ENCODE results near the gene NANOGP8.
"Not testable (repeated sequence)": the region's sequence is repeated elsewhere in the genome, so short reads cannot be mapped to it uniquely, and the experiment has no call there.

The NANOGP8 gene

DNA sequence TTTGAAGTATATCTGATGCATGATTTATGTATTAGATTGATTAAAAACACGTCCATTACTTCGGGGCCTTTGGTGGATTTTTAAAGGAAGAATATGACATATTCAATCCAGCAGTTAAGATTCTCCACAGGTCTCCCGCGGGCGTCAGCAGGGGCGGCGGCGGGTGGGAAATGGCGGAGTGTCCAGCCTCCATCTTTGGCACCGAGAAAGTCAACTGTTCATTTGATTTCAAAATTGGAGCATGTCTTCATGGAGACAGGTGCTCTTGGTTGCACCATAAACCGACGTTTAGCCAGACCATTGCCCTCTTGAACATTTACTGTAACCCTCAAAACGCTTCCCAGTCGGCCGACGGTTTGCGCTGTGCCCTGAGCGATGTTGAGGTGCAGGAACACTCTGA is 7.2 kb upstream of the NANOGP8 start:
- Histone ChIP-seq H3K9me3 (ENCODE audit: control insufficient read depth, low read length) (no peaks in the 10 kb centered on the region), H3K27me3 (replicated peaks; ENCODE audit: control insufficient read depth, insufficient read depth, low read length) (no peaks in the 10 kb centered on the region), H3K36me3 (ENCODE audit: control insufficient read depth, insufficient read depth, low read length, severe bottlenecking) (no peaks in the 10 kb centered on the region), H3K4me3 (ENCODE audit: low read length) (no peak overlapping the region), H3K9ac (ENCODE audit: low read length) (no peak overlapping the region), H3K4me1 (ENCODE audit: control insufficient read depth, insufficient read depth, low read length) (no peaks in the 10 kb centered on the region)
- no peak for DNase-seq (ENCODE audit: low read depth)

DNA sequence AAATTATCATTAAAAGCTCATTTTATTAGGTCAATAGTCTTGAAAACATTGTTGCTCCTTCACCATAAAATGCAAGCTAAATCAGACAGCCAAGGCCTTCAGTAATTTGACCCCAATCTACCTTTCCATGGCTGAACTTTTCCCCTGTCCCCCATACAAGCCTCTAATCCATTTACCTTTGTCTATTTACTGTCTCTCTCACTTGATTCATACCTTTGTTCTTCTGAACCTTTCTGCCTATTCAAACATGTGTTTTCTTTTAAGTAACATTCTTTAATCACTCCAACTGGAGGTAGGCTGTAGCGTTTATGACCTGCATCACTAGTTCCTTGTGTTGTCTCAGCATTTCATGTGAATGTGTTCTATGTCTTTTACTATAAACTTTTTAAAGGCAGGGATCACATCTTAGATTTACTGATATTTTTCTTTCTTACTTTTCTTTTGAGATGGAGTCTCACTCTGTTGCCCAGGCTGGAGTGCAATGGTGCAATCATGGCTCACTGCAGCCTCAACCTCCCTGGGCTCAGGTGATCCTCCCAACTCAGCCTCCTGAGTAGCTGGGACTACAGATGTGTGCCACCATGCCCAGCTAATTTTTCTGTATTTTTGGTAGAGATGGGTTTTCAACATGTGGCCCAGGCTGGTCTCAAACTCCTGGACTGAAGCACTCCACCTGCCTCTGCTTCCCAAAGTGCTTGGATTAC is 5.2 kb upstream of the NANOGP8 start:
- no peaks in the 10 kb centered on the region for H3K9me3 ChIP-seq (ENCODE audit: control insufficient read depth, low read length)
- no peak overlapping the region for H3K4me3 ChIP-seq (ENCODE audit: low read length)
- no peaks in the 10 kb centered on the region for H3K4me1 ChIP-seq (ENCODE audit: control insufficient read depth, insufficient read depth, low read length)
- no peak overlapping the region for H3K9ac ChIP-seq (ENCODE audit: low read length)
- no peak for DNase-seq (ENCODE audit: low read depth)
- H3K27me3 ChIP-seq (replicated peaks; ENCODE audit: control insufficient read depth, insufficient read depth, low read length), result no peaks in the 10 kb centered on the region
- no peaks in the 10 kb centered on the region for H3K36me3 ChIP-seq (ENCODE audit: control insufficient read depth, insufficient read depth, low read length, severe bottlenecking)

DNA sequence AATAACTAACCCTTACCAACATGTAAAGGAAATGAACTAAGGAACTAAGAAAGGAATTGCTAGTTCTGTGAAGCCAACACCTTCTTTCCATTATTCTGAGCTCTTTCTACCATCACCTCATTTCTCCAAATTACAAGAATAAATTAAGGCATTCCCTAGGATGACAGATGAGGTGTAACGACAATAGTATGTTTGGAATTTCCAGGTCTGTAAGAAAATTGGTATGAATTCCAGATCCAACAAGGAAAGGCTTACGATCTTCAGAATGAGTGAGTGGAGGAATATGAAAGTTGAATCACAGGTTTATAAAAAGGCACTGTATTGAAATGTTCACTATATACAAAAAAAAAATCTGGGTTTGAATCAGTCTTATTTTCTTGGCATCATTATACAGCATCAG is 4.5 kb upstream of the NANOGP8 start:
- no peak overlapping the region for H3K9ac ChIP-seq (ENCODE audit: low read length)
- H3K36me3 ChIP-seq (ENCODE audit: control insufficient read depth, insufficient read depth, low read length, severe bottlenecking), result no peaks in the 10 kb centered on the region
- H3K9me3 ChIP-seq (ENCODE audit: control insufficient read depth, low read length), result no peaks in the 10 kb centered on the region
- no peaks in the 10 kb centered on the region for H3K27me3 ChIP-seq (replicated peaks; ENCODE audit: control insufficient read depth, insufficient read depth, low read length)
- H3K4me1 ChIP-seq (ENCODE audit: control insufficient read depth, insufficient read depth, low read length), result no peaks in the 10 kb centered on the region
- DNase-seq (ENCODE audit: low read depth), result no peak
- no peak overlapping the region for H3K4me3 ChIP-seq (ENCODE audit: low read length)

DNA sequence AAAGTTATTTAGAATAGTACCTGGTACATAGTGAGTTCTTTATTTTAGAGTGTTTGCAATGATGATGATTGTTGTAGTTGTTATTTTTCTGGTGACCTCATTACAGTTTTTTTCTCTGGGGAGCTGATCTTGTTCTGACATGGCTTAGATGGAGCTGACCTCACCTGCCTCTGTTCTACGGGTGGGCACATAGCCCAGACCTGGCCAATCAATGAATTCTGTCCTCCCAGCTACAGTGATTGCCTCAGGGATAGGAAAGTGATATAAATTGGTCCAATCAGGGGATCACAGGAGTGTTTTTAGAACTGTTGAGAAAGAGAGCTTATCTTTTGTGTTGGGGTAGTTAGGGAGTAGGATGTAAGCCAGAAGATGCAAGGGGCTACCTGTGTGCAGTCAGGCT is 3.2 kb upstream of the NANOGP8 start:
- DNase-seq (ENCODE audit: low read depth), result no peak
- Histone ChIP-seq H3K27me3 (replicated peaks; ENCODE audit: control insufficient read depth, insufficient read depth, low read length) (no peaks in the 10 kb centered on the region), H3K36me3 (ENCODE audit: control insufficient read depth, insufficient read depth, low read length, severe bottlenecking) (no peaks in the 10 kb centered on the region), H3K4me3 (ENCODE audit: low read length) (no peak overlapping the region), H3K9ac (ENCODE audit: low read length) (no peak overlapping the region), H3K4me1 (ENCODE audit: control insufficient read depth, insufficient read depth, low read length) (no peaks in the 10 kb centered on the region), H3K9me3 (ENCODE audit: control insufficient read depth, low read length) (no peaks in the 10 kb centered on the region)

DNA sequence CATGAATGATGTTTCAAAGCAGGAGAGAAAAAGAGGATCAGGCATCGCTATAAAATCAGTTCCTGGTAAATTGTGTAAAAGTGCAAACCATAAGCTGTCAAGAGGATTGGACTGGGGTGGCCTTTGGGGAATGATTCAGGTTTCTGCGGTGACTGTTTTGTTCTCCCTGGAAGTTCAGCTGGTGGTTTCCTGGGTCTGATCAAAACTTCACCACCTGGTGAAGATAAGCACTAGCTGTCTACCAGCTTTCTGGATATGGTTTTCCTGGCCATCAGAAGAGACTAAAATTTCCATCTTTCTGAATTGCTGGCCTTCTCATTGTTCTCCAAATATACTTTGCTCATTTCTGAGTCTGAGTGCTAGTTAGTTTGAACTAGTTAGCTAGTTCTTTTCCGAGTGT is 2.7 kb upstream of the NANOGP8 start:
- Histone ChIP-seq H3K9me3 (ENCODE audit: control insufficient read depth, low read length) (no peaks in the 10 kb centered on the region), H3K9ac (ENCODE audit: low read length) (no peak overlapping the region), H3K36me3 (ENCODE audit: control insufficient read depth, insufficient read depth, low read length, severe bottlenecking) (no peaks in the 10 kb centered on the region), H3K27me3 (replicated peaks; ENCODE audit: control insufficient read depth, insufficient read depth, low read length) (no peaks in the 10 kb centered on the region), H3K4me3 (ENCODE audit: low read length) (no peak overlapping the region), H3K4me1 (ENCODE audit: control insufficient read depth, insufficient read depth, low read length) (no peaks in the 10 kb centered on the region)
- no peak for DNase-seq (ENCODE audit: low read depth)

DNA sequence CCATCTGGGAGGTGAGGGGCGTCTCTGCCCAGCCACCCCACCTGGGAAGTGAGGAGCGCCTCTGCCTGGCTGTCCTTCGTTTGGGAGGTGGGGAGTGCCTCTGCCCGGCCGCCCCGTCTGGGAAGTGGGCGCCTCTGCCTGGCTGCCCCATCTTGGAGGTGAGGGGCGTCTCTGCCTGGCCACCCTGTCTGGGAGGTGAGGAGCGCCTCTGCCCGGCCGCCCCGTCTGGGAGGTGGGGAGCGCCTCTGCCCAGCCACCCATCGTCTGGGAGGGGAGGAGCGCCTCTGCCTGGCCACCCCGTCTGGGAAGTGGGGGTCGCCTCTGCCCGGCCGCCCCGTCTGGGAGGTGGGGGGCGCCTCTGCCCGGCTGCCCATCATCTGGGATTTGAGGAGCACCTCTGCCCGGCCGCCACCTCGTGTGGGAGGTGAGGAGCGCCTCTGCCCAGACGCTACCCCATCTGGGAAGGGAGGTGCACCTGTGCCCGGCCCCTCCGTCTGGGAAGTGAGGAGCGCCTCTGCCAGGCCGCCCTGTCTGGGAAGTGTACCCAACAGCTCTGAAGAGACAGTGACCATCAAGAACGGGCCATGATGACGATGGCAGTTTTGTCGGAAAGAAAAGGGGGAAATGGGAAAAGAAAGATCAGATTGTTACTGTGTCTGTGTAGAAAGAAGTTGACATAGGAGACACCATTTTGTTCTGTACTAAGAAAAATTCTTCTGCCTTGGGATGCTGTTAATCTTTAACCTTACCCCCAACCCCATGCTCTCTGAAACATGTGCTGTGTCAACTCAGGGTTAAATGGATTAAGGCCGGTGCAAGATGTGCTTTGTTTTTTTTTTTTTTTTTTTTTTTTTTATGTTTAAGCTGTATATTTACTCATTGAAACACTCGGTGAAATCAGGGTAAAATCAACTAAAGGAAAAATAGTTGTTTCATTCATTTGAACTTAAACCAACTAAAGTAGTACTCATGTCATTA is 2.4 kb downstream of the NANOGP8 start:
- not testable (repeated sequence) for H3K4me1 ChIP-seq (ENCODE audit: control insufficient read depth, insufficient read depth, low read length); H3K9me3 ChIP-seq (ENCODE audit: control insufficient read depth, low read length)

DNA sequence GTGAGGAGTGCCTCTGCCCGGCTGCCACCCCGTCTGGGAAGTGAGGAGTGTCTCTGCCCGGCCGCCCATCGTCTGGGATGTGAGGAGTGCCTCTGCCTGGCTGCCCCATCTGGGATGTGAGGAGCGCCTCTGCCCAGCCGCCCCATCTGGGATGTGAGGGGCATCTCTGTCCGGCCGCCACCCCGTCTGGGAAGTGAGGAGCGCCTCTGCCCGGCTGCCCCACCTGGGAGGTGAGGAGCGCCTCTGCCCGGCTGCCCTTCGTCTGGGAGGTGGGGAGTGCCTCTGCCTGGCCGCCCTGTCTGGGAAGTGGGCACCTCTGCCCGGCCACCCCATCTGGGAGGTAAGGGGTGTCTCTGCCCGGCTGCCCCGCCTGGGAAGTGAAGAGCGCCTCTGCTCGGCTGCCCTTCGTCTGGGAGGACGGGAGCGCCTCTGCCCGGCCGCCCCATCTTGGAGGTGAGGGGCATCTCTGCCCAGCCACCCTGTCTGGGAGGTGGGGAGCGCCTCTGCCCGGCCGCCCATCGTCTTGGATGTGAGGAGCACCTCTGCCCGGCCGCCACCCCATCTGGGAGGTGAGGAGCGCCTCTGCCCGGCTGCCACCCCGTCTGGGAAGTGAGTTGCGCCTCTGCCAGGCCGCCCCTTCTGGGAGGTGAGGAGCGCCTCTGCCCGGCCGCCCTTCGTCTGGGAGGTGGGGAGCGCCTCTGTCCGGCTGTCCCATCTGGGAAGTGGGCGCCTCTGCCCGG is 3.3 kb downstream of the NANOGP8 start:
- not testable (repeated sequence) for DNase-seq (ENCODE audit: low read depth); H3K27me3 ChIP-seq (replicated peaks; ENCODE audit: control insufficient read depth, insufficient read depth, low read length); H3K36me3 ChIP-seq (ENCODE audit: control insufficient read depth, insufficient read depth, low read length, severe bottlenecking); H3K4me3 ChIP-seq (ENCODE audit: low read length); H3K4me1 ChIP-seq (ENCODE audit: control insufficient read depth, insufficient read depth, low read length); H3K9me3 ChIP-seq (ENCODE audit: control insufficient read depth, low read length); H3K9ac ChIP-seq (ENCODE audit: low read length)

More for the DNA sequence above, 2.4 kb downstream of the NANOGP8 start:
- H3K27me3 ChIP-seq (replicated peaks; ENCODE audit: control insufficient read depth, insufficient read depth, low read length); DNase-seq (ENCODE audit: low read depth); H3K9ac ChIP-seq (ENCODE audit: low read length); H3K4me3 ChIP-seq (ENCODE audit: low read length); H3K36me3 ChIP-seq (ENCODE audit: control insufficient read depth, insufficient read depth, low read length, severe bottlenecking): not testable (repeated sequence)

DNA sequence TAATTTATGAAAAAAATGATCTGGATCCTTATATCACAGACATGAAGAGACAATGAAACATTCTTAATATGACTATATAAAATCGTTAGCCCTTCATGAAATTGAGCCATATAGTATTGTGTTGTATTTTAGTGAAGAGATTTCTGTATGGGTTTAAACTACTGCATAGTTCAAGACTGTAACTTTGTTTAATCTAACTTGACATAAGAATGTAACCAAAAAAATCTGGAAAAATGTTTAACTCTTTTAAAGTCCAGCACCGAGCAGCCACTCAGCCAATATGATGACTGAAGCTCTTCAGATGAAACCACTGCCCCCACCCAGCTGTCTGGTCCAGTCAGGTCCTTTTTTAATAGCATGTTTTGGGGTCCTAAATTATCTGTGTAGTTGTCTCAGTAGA is 4.9 kb downstream of the NANOGP8 start:
- DNase-seq (ENCODE audit: low read depth), result peak; percentile 54
- Histone ChIP-seq H3K4me3 (ENCODE audit: low read length) (no peak overlapping the region), H3K27me3 (replicated peaks; ENCODE audit: control insufficient read depth, insufficient read depth, low read length) (no peaks in the 10 kb centered on the region), H3K36me3 (ENCODE audit: control insufficient read depth, insufficient read depth, low read length, severe bottlenecking) (no peaks in the 10 kb centered on the region), H3K9ac (ENCODE audit: low read length) (no peak overlapping the region), H3K4me1 (ENCODE audit: control insufficient read depth, insufficient read depth, low read length) (no peaks in the 10 kb centered on the region), H3K9me3 (ENCODE audit: control insufficient read depth, low read length) (no peaks in the 10 kb centered on the region)

DNA sequence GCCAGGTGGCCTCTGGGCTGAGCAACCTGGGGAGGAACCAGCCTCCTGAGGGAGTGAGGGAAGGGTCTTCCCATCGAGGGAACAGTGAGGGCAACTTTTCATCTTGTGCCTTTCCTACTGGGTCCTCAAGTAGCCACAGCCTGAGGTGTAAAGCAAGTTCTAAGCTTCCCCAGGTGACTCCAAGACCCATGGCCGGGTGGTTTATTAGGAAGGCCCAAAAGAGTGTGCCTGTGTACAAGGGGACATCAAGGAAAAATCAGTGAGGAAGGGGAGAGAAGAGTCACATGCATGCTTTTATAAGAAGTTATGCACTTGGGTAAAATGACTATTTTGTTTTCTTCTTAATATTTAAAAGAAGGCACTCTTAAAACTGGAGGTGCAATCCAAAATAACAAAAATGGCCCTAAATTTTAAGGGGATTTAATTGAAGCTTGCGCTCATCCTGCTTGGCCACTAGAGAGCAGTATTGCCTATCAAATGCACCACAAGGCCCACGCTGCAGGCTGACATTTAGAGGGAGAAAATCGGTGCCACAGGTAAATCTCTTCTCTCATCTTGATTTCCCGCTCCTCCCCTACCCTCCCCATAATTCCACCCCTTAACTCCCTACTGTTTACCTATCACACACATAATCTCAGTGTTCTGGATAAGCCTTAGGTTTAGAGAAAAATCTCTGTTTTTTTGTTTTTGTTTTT is 6.7 kb downstream of the NANOGP8 start:
- Histone ChIP-seq H3K4me3 (ENCODE audit: low read length) (no peak overlapping the region), H3K36me3 (ENCODE audit: control insufficient read depth, insufficient read depth, low read length, severe bottlenecking) (no peaks in the 10 kb centered on the region)
- peak; percentile 81 for DNase-seq (ENCODE audit: low read depth)

DNA sequence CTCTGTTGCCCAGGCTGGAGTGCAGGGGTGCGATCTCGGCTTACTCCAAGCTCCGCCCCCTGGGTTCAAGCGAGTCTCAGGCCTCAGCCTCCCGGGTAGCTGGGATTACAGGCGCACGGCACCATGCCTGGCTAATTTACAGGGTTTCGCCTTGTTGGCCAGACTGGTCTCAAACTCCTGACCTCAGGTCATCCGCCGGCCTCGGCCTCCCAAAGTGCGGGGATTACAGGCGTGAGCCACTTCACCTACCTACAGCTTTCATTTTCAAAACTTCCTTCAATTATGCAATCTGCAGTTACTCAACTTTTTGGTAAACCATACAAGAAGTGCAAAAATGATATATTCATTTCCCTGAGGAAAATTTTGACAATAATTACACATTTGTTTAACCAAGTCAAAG is 14.0 kb downstream of the NANOGP8 start:
- Histone ChIP-seq H3K4me3 (ENCODE audit: low read length) (no peak overlapping the region), H3K9ac (ENCODE audit: low read length) (no peak overlapping the region), H3K36me3 (ENCODE audit: control insufficient read depth, insufficient read depth, low read length, severe bottlenecking) (no peaks in the 10 kb centered on the region), H3K27me3 (replicated peaks; ENCODE audit: control insufficient read depth, insufficient read depth, low read length) (no peaks in the 10 kb centered on the region), H3K4me1 (ENCODE audit: control insufficient read depth, insufficient read depth, low read length) (peaks cover 16% of the 10 kb centered on the region), H3K9me3 (ENCODE audit: control insufficient read depth, low read length) (no peaks in the 10 kb centered on the region)
- no peak for DNase-seq (ENCODE audit: low read depth)

More for the DNA sequence above, 6.7 kb downstream of the NANOGP8 start:
- H3K27me3 ChIP-seq (replicated peaks; ENCODE audit: control insufficient read depth, insufficient read depth, low read length), result no peaks in the 10 kb centered on the region
- H3K9ac ChIP-seq (ENCODE audit: low read length), result peak overlapping the region; percentile 24
- H3K4me1 ChIP-seq (ENCODE audit: control insufficient read depth, insufficient read depth, low read length), result no peaks in the 10 kb centered on the region
- H3K9me3 ChIP-seq (ENCODE audit: control insufficient read depth, low read length), result no peaks in the 10 kb centered on the region

All from adipocyte (in vitro differentiated cells).